IMR-90 (cell line): ENCODE results near the gene HAUS7. TPM values are rescaled to one million over a fixed set of nuclear protein-coding genes. Genes with fewer than 3 reads are reported as not detected.

Experiments used
- ATAC-seq: fragments of 200-7000 bp; cut with Tn5 transposase; 2 replicates; pipeline ENCODE4 v1.9.1; 2020; ENCODE audit warnings: low read depth, mild to moderate bottlenecking, moderate library complexity
- BruUV-seq: library from RNA; stranded (reverse); fragments of 400-500 nt; replicated peaks from 2 replicates; lab custom pipeline; 2021; lab: Mats Ljungman, UMichigan
- CTCF ChIA-PET: fragments of 300-600 bp; formaldehyde crosslinking; extraction: SDS; loops from one replicate; lab custom pipeline; 2021; ENCODE audit warnings: antibody characterized with exemption; lab: Yijun Ruan, JAX
- POLR2A ChIA-PET: fragments of 300-600 bp; sonication (Branson Sonifier 250); formaldehyde crosslinking; loops from one replicate; lab custom pipeline; 2022; ENCODE audit warnings: antibody characterized with exemption; ENCODE audit not compliant: unreplicated experiment; lab: Charles Lee
- DNase-seq: peaks from one replicate; pipeline ENCODE4 v3.0.0; 2013
- H2AFZ ChIP-seq: replicated peaks from 2 replicates; pipeline ENCODE3; 2013; ENCODE audit warnings: low read length, mild to moderate bottlenecking; ENCODE audit not compliant: poor library complexity
- H2AK5ac ChIP-seq: 2 replicates; pipeline ENCODE4 v1.6.1; 2013; ENCODE audit warnings: low read depth, low read length, inconsistent platforms
- H2AK9ac ChIP-seq: replicated peaks from 2 replicates; pipeline ENCODE3; 2013; ENCODE audit warnings: mild to moderate bottlenecking, low read depth, low read length, moderate library complexity; ENCODE audit not compliant: poor library complexity
- H2BK120ac ChIP-seq: 2 replicates; pipeline ENCODE4 v1.6.1; 2013; ENCODE audit warnings: low read depth, low read length, inconsistent platforms
- H2BK15ac ChIP-seq: 3 replicates; pipeline ENCODE4 v1.6.1; 2013; ENCODE audit warnings: low read depth, low read length, inconsistent platforms
- H2BK20ac ChIP-seq: 2 replicates; pipeline ENCODE4 v1.6.1; 2013; ENCODE audit warnings: low read depth, mild to moderate bottlenecking, inconsistent platforms, low read length, moderate library complexity
- H2BK5ac ChIP-seq: 2 replicates; pipeline ENCODE4 v1.6.1; 2013; ENCODE audit warnings: mild to moderate bottlenecking, low read depth, low read length, inconsistent platforms; ENCODE audit not compliant: poor library complexity, severe bottlenecking
- H3K14ac ChIP-seq: replicated peaks from 2 replicates; pipeline ENCODE4 v1.6.1; 2013; ENCODE audit warnings: low read depth, low read length, inconsistent platforms
- H3K18ac ChIP-seq: 2 replicates; pipeline ENCODE4 v1.6.1; 2013; ENCODE audit warnings: low read depth, low read length, control low read depth
- H3K23ac ChIP-seq: 2 replicates; pipeline ENCODE4 v1.6.1; 2013; ENCODE audit warnings: low read depth, low read length, inconsistent platforms
- H3K27ac ChIP-seq: 2 replicates; pipeline ENCODE4 v1.5.1; 2013; ENCODE audit warnings: mild to moderate bottlenecking, control low read depth, low read length; ENCODE audit not compliant: insufficient read depth
- H3K27me3 ChIP-seq: 2 replicates; pipeline ENCODE4 v1.6.1; 2013; ENCODE audit warnings: low read length; ENCODE audit not compliant: control insufficient read depth, insufficient read depth
- H3K36me3 ChIP-seq: 2 replicates; pipeline ENCODE4 v1.6.1; 2013; ENCODE audit warnings: low read length, mixed read lengths; ENCODE audit not compliant: control insufficient read depth, insufficient read depth
- H3K4ac ChIP-seq: 2 replicates; pipeline ENCODE4 v1.6.1; 2013; ENCODE audit warnings: low read depth, low read length, inconsistent platforms
- H3K4me1 ChIP-seq: 2 replicates; pipeline ENCODE4 v1.6.1; 2013; ENCODE audit warnings: low read length, mixed read lengths; ENCODE audit not compliant: control insufficient read depth, insufficient read depth
- H3K4me2 ChIP-seq: 2 replicates; pipeline ENCODE4 v1.6.1; 2013; ENCODE audit warnings: low read depth, mild to moderate bottlenecking, control low read depth, low read length, moderate library complexity
- H3K4me3 ChIP-seq: 2 replicates; pipeline ENCODE4 v1.5.1; 2013; ENCODE audit warnings: low read depth, mild to moderate bottlenecking, control low read depth, low read length, moderate library complexity; ENCODE audit not compliant: insufficient read depth
- H3K56ac ChIP-seq: 2 replicates; pipeline ENCODE4 v1.6.1; 2013; ENCODE audit warnings: low read length, inconsistent platforms; ENCODE audit not compliant: insufficient read depth; ENCODE audit errors: extremely low read depth
- H3K79me1 ChIP-seq, 2 experiments: 2 replicates each; pipeline ENCODE4 v1.6.1; 2013; ENCODE audit warnings: low read length in 2 of 2, inconsistent platforms in 1 of 2, low read depth in 1 of 2
- H3K9ac ChIP-seq: 2 replicates; pipeline ENCODE4 v1.6.1; 2013; ENCODE audit warnings: low read depth, low read length, control low read depth
- H3K9me1 ChIP-seq: 2 replicates; pipeline ENCODE4 v1.6.1; 2013; ENCODE audit warnings: low read length, inconsistent platforms; ENCODE audit not compliant: insufficient read depth
- H3K9me3 ChIP-seq: 2 replicates; pipeline ENCODE4 v1.6.1; 2013; ENCODE audit warnings: low read length; ENCODE audit not compliant: control insufficient read depth, insufficient read depth
- H4K20me1 ChIP-seq: 2 replicates; pipeline ENCODE4 v1.6.1; 2013; ENCODE audit warnings: low read length, inconsistent platforms; ENCODE audit not compliant: insufficient read depth
- H4K5ac ChIP-seq: 2 replicates; pipeline ENCODE4 v1.6.1; 2013; ENCODE audit warnings: mild to moderate bottlenecking, low read depth, low read length, control low read depth
- H4K8ac ChIP-seq, 2 experiments: 2 replicates each; pipeline ENCODE4 v1.6.1; 2013; ENCODE audit warnings: low read depth in 2 of 2, low read length in 2 of 2, control low read depth in 1 of 2, inconsistent platforms in 1 of 2
- H4K91ac ChIP-seq: 2 replicates; pipeline ENCODE4 v1.6.1; 2013; ENCODE audit warnings: low read depth, low read length, inconsistent platforms; ENCODE audit not compliant: insufficient read depth
- CEBPB ChIP-seq: IDR thresholded peaks from 2 replicates; pipeline ENCODE4 v1.6.1; 2012; ENCODE audit warnings: low read depth, low read length, improper control_type of control experiment
- ELK1 ChIP-seq: fragments of 150-350 bp; IDR thresholded peaks from 2 replicates; pipeline ENCODE4 v1.6.1; 2016; ENCODE audit warnings: low read depth, mild to moderate bottlenecking, low read length, moderate library complexity, borderline replicate concordance
- FOS ChIP-seq: fragments of 150-350 bp; IDR thresholded peaks from 2 replicates; pipeline ENCODE4 v1.6.1; 2016; ENCODE audit warnings: low read depth, low read length
- MAZ ChIP-seq: IDR thresholded peaks from 2 replicates; pipeline ENCODE4 v1.6.1; 2012; ENCODE audit warnings: low read depth, mild to moderate bottlenecking, low read length, improper control_type of control experiment, moderate library complexity, borderline replicate concordance
- NFE2L2 ChIP-seq: fragments of 150-350 bp; IDR thresholded peaks from 2 replicates; pipeline ENCODE4 v1.6.1; 2016; ENCODE audit warnings: low read depth, mild to moderate bottlenecking, low read length
- USF2 ChIP-seq: fragments of 150-350 bp; IDR thresholded peaks from 2 replicates; pipeline ENCODE4 v1.6.1; 2017; ENCODE audit warnings: mild to moderate bottlenecking, antibody characterized with exemption, low read length, low read depth
- WGBS, 2 experiments: methylation state at CpG; one replicate each; pipeline versions ENCODE4 v1.1.5 to v1.1.7; 2013; ENCODE audit warnings: missing lambda C conversion rate in 2 of 2; ENCODE audit not compliant: insufficient read length in 1 of 2; ENCODE audit errors: extremely low coverage in 2 of 2; 5-methylcytosine and 5-hydroxymethylcytosine counted together
- dilution Hi-C: fragments of 300-500 bp; cut with HindIII; formaldehyde crosslinking; loops from one replicate; pipeline ENCODE4 v1.14.3; 2018; ENCODE audit warnings: low sequenced_read_pairs; ENCODE audit not compliant: unreplicated experiment
- in situ Hi-C: fragments of 300-500 bp; cut with MboI; formaldehyde crosslinking; loops from 3 replicates; pipeline ENCODE4 v1.14.3; 2019; ENCODE audit warnings: low sequenced_read_pairs, inconsistent platforms, mixed read lengths
- intact Hi-C: fragments of 100-400 bp; cut with micrococcal nuclease; formaldehyde crosslinking; loops from 2 replicates; pipeline ENCODE4 v1.10.0; 2022
- polyA plus RNA-seq, 3 experiments: library from polyadenylated mRNA; depleted of rRNA; stranded (reverse); fragments of >200 nt; gene quantifications; 2 replicates each; pipeline ENCODE4 v1.2.3, GENCODE V29; 2012; ENCODE audit warnings: low replicate concordance in 1 of 3
- total RNA-seq: library from RNA; depleted of rRNA; stranded (reverse); fragments of >200 nt; gene quantifications from 2 replicates; pipeline ENCODE4 v1.2.3, GENCODE V29; 2012

HAUS7 gene
- total and polyA plus RNA-seq, 2 of the 4 experiments (the other 2 are of a cell fraction): 10.8 to 25.9 TPM

GRCh38 chrX:153458476-153458875, 11.9 kb downstream of the HAUS7 start:
- DNase-seq (no peak), ATAC-seq (no peak)
- Histone ChIP-seq H3K4me1 (no peaks in the 10 kb centered on the region; the same call in 1 of the 2 replicates), H3K9me3 (no peaks in the 10 kb centered on the region; the same call in 1 of the 2 replicates), H3K4me2 (no peak overlapping the region), H2AK5ac (no peak overlapping the region), H3K27ac (no peak overlapping the region), H3K4ac (no peak overlapping the region), H2AK9ac (no peak overlapping the region), H3K27me3 (no peaks in the 10 kb centered on the region), H2BK20ac (no peak overlapping the region), H3K18ac (no peak overlapping the region), H4K8ac (no peak overlapping the region), H4K91ac (0 out of 2 replicates have a peak overlapping the region, but pooled peaks have one; percentile 9), H3K14ac (no peak overlapping the region), H2BK120ac (no peak overlapping the region), H3K36me3 (0 out of 2 replicates have a peak, but pooled peaks cover 2% of the 10 kb centered on the region), H3K79me1 (no peaks in the 10 kb centered on the region), H3K56ac (no peak overlapping the region), H3K4me3 (no peak overlapping the region), H4K20me1 (no peaks in the 10 kb centered on the region), H2BK15ac (no peak overlapping the region), H3K23ac (no peak overlapping the region), H2BK5ac (no peak overlapping the region), H4K5ac (no peak overlapping the region), H3K9ac (no peak overlapping the region), H3K9me1 (no peaks in the 10 kb centered on the region; the same call in 1 of the 2 replicates), H2AFZ (no peak overlapping the region)
- BruUV-seq: no TSS peak
- TF ChIP-seq CEBPB: no peak
- TF ChIP-seq FOS: no peak
- TF ChIP-seq USF2: no peak
- TF ChIP-seq NFE2L2: no peak
- TF ChIP-seq MAZ: no peak
- no peak for TF ChIP-seq ELK1
- intact Hi-C loops (no loop called here), in situ Hi-C loops (loop anchor here (25.0 kb wide), 1 partner anchor 421 kb away; no protein-coding TSS in a partner anchor), dilution Hi-C loops (no loop called here)
- POLR2A ChIA-PET: no interaction called here
- CTCF ChIA-PET: no interaction called here
- no CpG with 5 or more reads among the region's 4 CpGs for WGBS, 2 experiments
